K562 (cell line): ENCODE data around the gene TCF12. TPM values are rescaled to one million over a fixed set of nuclear protein-coding genes. Genes with fewer than 3 reads are reported as not detected.

Experiments used
- ATAC-seq: fragments of 200-7000 bp; cut with Tn5 transposase; 3 replicates; pipeline ENCODE4 v1.9.1; 2020; ENCODE audit warnings: moderate library complexity
- BruUV-seq: library from RNA; stranded (reverse); fragments of 400-500 nt; replicated peaks from 2 replicates; lab custom pipeline; 2021; lab: Mats Ljungman, UMichigan
- CTCF ChIA-PET: fragments of 300-600 bp; formaldehyde crosslinking; extraction: SDS; loops from one replicate; lab custom pipeline; 2021; ENCODE audit warnings: low intra/inter-chr PET ratio; lab: Yijun Ruan, JAX
- POLR2A ChIA-PET: fragments of 300-600, 350-650 bp; sonication (Branson Sonifier 250); formaldehyde crosslinking; extraction: SDS; loops from one replicate; lab custom pipeline; 2021; ENCODE audit warnings: antibody characterized with exemption, inconsistent platforms; lab: Yijun Ruan, JAX
- DNase-seq, 4 experiments: peaks; one replicate each; pipeline versions ENCODE4 v3.0.0 to v3.0.0-alpha.2; 2011 to 2018; ENCODE audit warnings: low spot score in 3 of 4, mixed read lengths in 3 of 4; ENCODE audit errors: extremely low read depth in 1 of 4
- FAIRE-seq: peaks from 2 replicates; lab custom pipeline; 2011; peaks lifted over from hg19 to GRCh38; lab: Jason Lieb, UNC
- H2AFZ ChIP-seq: 2 replicates; pipeline ENCODE4 v1.6.0; 2011; ENCODE audit warnings: low read depth, low read length, control low read depth, inconsistent platforms
- H3K27ac ChIP-seq: fragments of 200-600 bp; 3 replicates; pipeline ENCODE4 v1.8.0; 2011; ENCODE audit warnings: low read depth, mild to moderate bottlenecking, control low read depth, inconsistent platforms, low read length, moderate library complexity, mixed read lengths; ENCODE audit errors: extremely low read depth
- H3K27me3 ChIP-seq, 2 experiments: fragments of 300-600 bp in 1 of 2; 2 replicates in 1 of 2; 3 replicates in 1 of 2; pipeline versions ENCODE4 v1.6.0 to v1.8.0; 2011; ENCODE audit warnings: inconsistent platforms in 2 of 2, low read length in 2 of 2, mild to moderate bottlenecking in 1 of 2, mixed read lengths in 1 of 2, moderate library complexity in 1 of 2; ENCODE audit not compliant: control insufficient read depth in 2 of 2, insufficient read depth in 2 of 2
- H3K36me3 ChIP-seq: fragments of 300-600 bp; 3 replicates; pipeline ENCODE4 v1.8.0; 2011; ENCODE audit warnings: mild to moderate bottlenecking, low read length, inconsistent platforms; ENCODE audit not compliant: control insufficient read depth, insufficient read depth
- H3K4me1 ChIP-seq, 2 experiments: fragments of 200-600 bp in 1 of 2; replicated peaks in 1 of 2; 2 replicates in 1 of 2; 3 replicates in 1 of 2; pipeline versions ENCODE4 v1.5.1 to v1.8.0; 2011; ENCODE audit warnings: inconsistent platforms in 2 of 2, low read length in 2 of 2, mild to moderate bottlenecking in 1 of 2, mixed read lengths in 1 of 2, moderate library complexity in 1 of 2; ENCODE audit not compliant: control insufficient read depth in 2 of 2, insufficient read depth in 2 of 2
- H3K4me2 ChIP-seq: 2 replicates; pipeline ENCODE4 v1.6.1; 2011; ENCODE audit warnings: low read length, control low read depth, inconsistent platforms, mixed read lengths; ENCODE audit not compliant: insufficient read depth
- H3K4me3 ChIP-seq: fragments of 200-600 bp; sonication (generic), shearing (Covaris generic); 2 replicates; pipeline ENCODE4 v1.5.1; 2016; ENCODE audit warnings: control low read depth, inconsistent platforms
- H3K79me2 ChIP-seq: fragments of 200-600 bp; 3 replicates; pipeline ENCODE4 v1.8.0; 2011; ENCODE audit warnings: low read length, inconsistent platforms; ENCODE audit not compliant: control insufficient read depth, insufficient read depth
- H3K9ac ChIP-seq, 2 experiments: 2 replicates each; pipeline versions ENCODE4 v1.6.0 to v1.6.1; 2011; ENCODE audit warnings: low read depth in 2 of 2, low read length in 2 of 2, control low read depth in 1 of 2, inconsistent platforms in 1 of 2, mild to moderate bottlenecking in 1 of 2, mixed read lengths in 1 of 2; ENCODE audit not compliant: insufficient read depth in 1 of 2
- H3K9me1 ChIP-seq: one replicate; pipeline ENCODE4 v1.6.0; 2011; ENCODE audit warnings: inconsistent platforms, mild to moderate bottlenecking, low read length, moderate library complexity; ENCODE audit not compliant: control insufficient read depth, insufficient read depth
- H3K9me3 ChIP-seq: replicated peaks from 2 replicates; pipeline ENCODE4 v1.5.1; 2011; ENCODE audit warnings: low read depth, low read length, inconsistent platforms; ENCODE audit not compliant: control insufficient read depth, insufficient read depth
- H4K20me1 ChIP-seq: replicated peaks from 2 replicates; pipeline ENCODE4 v1.6.1; 2011; ENCODE audit warnings: low read length, inconsistent platforms, mixed read lengths; ENCODE audit not compliant: control insufficient read depth, insufficient read depth
- CBFA2T3 ChIP-seq: fragments of 450-650 bp; IDR thresholded peaks from 2 replicates; pipeline ENCODE4 v1.6.1; 2017
- DDX20 ChIP-seq: fragments of 450-650 bp; IDR thresholded peaks from 2 replicates; pipeline ENCODE4 v1.6.1; 2016; ENCODE audit warnings: missing genetic modification characterization, low read depth, mild to moderate bottlenecking, missing compliant biosample characterization, moderate library complexity
- FUS ChIP-seq: fragments of 200-400 bp; formaldehyde crosslinking; optimal IDR thresholded peaks from 2 replicates; pipeline ENCODE3; 2017; ENCODE audit warnings: low read depth, low read length
- GATAD2B ChIP-seq: fragments of 450-650 bp; IDR thresholded peaks from 2 replicates; pipeline ENCODE4 v1.6.1; 2017; ENCODE audit warnings: mild to moderate bottlenecking, borderline replicate concordance
- HDAC1 ChIP-seq, 2 experiments: fragments of 450-650 bp; IDR thresholded peaks; 2 replicates each; pipeline ENCODE4 v1.6.1; 2016 to 2017; ENCODE audit warnings: inconsistent platforms in 1 of 2, mild to moderate bottlenecking in 1 of 2, moderate library complexity in 1 of 2
- PHB ChIP-seq: fragments of 250-450 bp; sonication (Bioruptor Pico); IDR thresholded peaks from 2 replicates; pipeline ENCODE4 v1.5.0; 2021
- RBM25 ChIP-seq: fragments of 200-400 bp; formaldehyde crosslinking; IDR thresholded peaks from 2 replicates; pipeline ENCODE4 v1.6.1; 2018; ENCODE audit warnings: low read length, low read depth, moderate library complexity; ENCODE audit not compliant: severe bottlenecking
- SMARCA5 ChIP-seq: fragments of 450-650 bp; IDR thresholded peaks from 2 replicates; pipeline ENCODE4 v1.6.1; 2016
- TARDBP ChIP-seq: fragments of 450-650 bp; IDR thresholded peaks from 2 replicates; pipeline ENCODE4 v1.6.1; 2016
- TCF3 ChIP-seq: sonication (generic); formaldehyde crosslinking; IDR thresholded peaks from 2 replicates; pipeline ENCODE4 v1.4.0; 2020; ENCODE audit warnings: mild to moderate bottlenecking, missing genetic modification reagents
- THRAP3 ChIP-seq: fragments of 450-650 bp; IDR thresholded peaks from 2 replicates; pipeline ENCODE4 v1.6.1; 2016; ENCODE audit warnings: mild to moderate bottlenecking, inconsistent platforms, borderline replicate concordance
- VEZF1 ChIP-seq: fragments of 200-800 bp; sonication (Bioruptor generic); IDR thresholded peaks from 2 replicates; pipeline ENCODE4 v1.6.1; 2017; ENCODE audit warnings: missing genetic modification characterization, missing compliant biosample characterization
- ZNF561 ChIP-seq: fragments of 450-650 bp; formaldehyde crosslinking; conservative IDR thresholded peaks from 2 replicates; pipeline ENCODE4 v1.4.0; 2020; ENCODE audit warnings: mild to moderate bottlenecking, moderate library complexity
- WGBS: fragments of 100-300 bp; shearing (Covaris generic); methylation state at CpG from one replicate; pipeline ENCODE4 v1.1.6; 2016; ENCODE audit warnings: low coverage, mixed read lengths; ENCODE audit not compliant: insufficient coverage; ENCODE audit errors: missing lambda C conversion rate; 5-methylcytosine and 5-hydroxymethylcytosine counted together
- in situ Hi-C: fragments of 300-500 bp; cut with MboI; formaldehyde crosslinking; loops from 4 replicates; pipeline ENCODE4 v1.15.0; 2018; ENCODE audit warnings: inconsistent platforms, mixed read lengths
- intact Hi-C: fragments of 100-400 bp; cut with micrococcal nuclease; formaldehyde crosslinking; loops from 2 replicates; pipeline ENCODE4 v1.14.2; 2022
- polyA plus RNA-seq, 8 experiments: library from polyadenylated mRNA; depleted of rRNA in 4 of 8; stranded (reverse) in 5 of 8; unstranded in 3 of 8; fragments of >200 nt; fragmentation: Nextera tagmentation in 2 of 8; fragmentation: Illumina TruSeq in 1 of 8; extraction: Ambion mirVana in 2 of 8; extraction: Trizol in 1 of 8; gene quantifications; 2 replicates each; pipeline versions ENCODE4 v1.2.1 to v1.2.3, GENCODE V29; 2011 to 2014; ENCODE audit warnings: inconsistent platforms in 1 of 8, missing spikeins in 1 of 8
- total RNA-seq, 7 experiments: library from RNA; depleted of rRNA in 6 of 7; stranded (reverse); fragments of >200 nt in 6 of 7; fragmentation: Illumina TruSeq in 2 of 7; extraction: Trizol in 2 of 7; gene quantifications; 2 replicates each; pipeline versions ENCODE4 v1.2.1 to v1.2.3, GENCODE V29; 2011 to 2021; ENCODE audit warnings: low replicate concordance in 1 of 7
- TF ChIP-seq, protein P1 (sequence below): sonication (generic); formaldehyde crosslinking; IDR thresholded peaks from 2 replicates; pipeline ENCODE4 v1.8.1; 2023; ENCODE audit warnings: mild to moderate bottlenecking, missing genetic modification reagents

The TCF12 gene
- total and polyA plus RNA-seq, 9 of the 15 experiments (the other 6 are each of a cell fraction or from before 2014, with no cell fraction given) = 10.5 to 132 (median 52.9) TPM

DNA sequence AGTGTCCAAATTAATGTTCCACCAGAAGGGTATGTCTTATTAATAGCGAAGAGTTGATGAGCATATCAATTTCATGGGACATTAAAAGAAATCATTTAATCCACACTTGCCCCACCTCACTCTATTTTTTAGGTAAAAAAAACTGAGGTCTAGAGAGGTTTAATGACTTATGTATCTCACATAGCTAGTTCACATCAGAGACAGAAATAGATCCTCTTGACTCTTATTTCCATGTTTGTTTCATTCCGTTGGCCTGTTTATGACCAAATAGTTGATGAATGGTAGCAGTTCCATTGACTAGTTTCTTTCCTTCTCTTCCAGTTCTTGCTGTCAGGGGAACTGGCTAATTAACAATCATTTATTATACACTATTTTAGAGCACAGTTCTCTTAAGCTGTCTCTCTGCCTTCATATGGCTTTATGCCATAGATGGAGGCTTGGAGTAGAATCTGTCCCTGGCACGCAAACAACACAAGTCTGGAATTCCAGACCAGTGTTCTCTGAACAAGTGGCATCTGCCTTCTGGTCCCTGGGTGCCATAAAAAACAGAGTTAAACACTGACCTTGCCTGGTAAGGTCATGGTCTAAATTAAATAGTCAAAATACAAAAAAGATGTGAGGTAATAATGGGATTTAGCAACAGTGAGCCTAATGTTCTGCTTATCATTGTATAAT lies 237.9 kb downstream of the TCF12 start:
- ATAC-seq (no peak), FAIRE-seq (no peak)
- TF ChIP-seq GATAD2B = no peak
- no peak for TF ChIP-seq ZNF561 (CRISPR knock-in tag)
- no peak for TF ChIP-seq TCF3 (CRISPR knock-in tag)
- TF ChIP-seq DDX20 (tag) = no peak
- TF ChIP-seq CBFA2T3 = no peak
- TF ChIP-seq PHB = no peak
- no peak for TF ChIP-seq RBM25
- TF ChIP-seq FUS = no peak
- no peak for TF ChIP-seq VEZF1 (CRISPR knock-in tag)
- TF ChIP-seq SMARCA5 = no peak
- TF ChIP-seq, protein P1, sequence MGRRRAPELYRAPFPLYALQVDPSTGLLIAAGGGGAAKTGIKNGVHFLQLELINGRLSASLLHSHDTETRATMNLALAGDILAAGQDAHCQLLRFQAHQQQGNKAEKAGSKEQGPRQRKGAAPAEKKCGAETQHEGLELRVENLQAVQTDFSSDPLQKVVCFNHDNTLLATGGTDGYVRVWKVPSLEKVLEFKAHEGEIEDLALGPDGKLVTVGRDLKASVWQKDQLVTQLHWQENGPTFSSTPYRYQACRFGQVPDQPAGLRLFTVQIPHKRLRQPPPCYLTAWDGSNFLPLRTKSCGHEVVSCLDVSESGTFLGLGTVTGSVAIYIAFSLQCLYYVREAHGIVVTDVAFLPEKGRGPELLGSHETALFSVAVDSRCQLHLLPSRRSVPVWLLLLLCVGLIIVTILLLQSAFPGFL = no peak
- no peak for TF ChIP-seq THRAP3
- no peak for TF ChIP-seq HDAC1 (IDR thresholded peaks at IDR 0.05)
- no peak for TF ChIP-seq TARDBP

More for the DNA sequence above, 237.9 kb downstream of the TCF12 start:
- Histone ChIP-seq H3K27ac (no peak overlapping the region), H3K27me3 (no peaks in the 10 kb centered on the region), H3K79me2 (no peaks in the 10 kb centered on the region), H3K9ac (no peak overlapping the region), H3K4me1 (no peaks in the 10 kb centered on the region), H3K36me3 (0 out of 3 replicates have a peak, but pooled peaks cover 2% of the 10 kb centered on the region), H3K4me3 (no peak overlapping the region), H2AFZ (no peak overlapping the region), H3K9me3 (0 out of 2 replicates have a peak, but pooled peaks cover 2% of the 10 kb centered on the region), H3K4me2 (no peak overlapping the region), H4K20me1 (no peaks in the 10 kb centered on the region), H3K9me1 (no peaks in the 10 kb centered on the region)
- intact Hi-C loops = no loop called here
- POLR2A ChIA-PET = no interaction called here
- DNase-seq = no peak
- BruUV-seq = no TSS peak
- WGBS = 60% methylated on average over 3 of the region's 3 CpGs
- CTCF ChIA-PET = no interaction called here
- in situ Hi-C loops = no loop called here
